ENCODE results near the gene SLCO4A1.

Gene SLCO4A1

DNA sequence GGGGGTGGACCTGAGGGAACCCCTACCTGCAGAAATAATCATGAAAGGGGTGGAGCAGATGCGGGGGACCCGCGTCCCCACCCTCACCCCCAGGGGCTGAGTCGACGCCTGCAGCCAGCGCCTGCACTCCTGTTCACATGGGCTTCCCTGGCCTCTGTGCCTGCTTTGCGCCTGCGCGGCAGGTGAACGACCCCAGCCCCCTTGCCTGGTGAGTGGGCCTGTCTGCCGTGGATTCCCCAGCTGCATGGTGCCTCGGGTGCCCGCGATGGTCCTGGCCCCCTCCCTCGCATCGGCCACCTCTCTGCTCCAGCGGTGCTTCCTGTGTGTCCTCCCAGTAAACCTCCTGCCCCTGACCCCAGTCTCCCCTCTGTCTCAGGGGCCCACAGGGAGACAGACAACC, 47.6 kb downstream of the SLCO4A1 start:
- DNase-seq = no peak

DNA sequence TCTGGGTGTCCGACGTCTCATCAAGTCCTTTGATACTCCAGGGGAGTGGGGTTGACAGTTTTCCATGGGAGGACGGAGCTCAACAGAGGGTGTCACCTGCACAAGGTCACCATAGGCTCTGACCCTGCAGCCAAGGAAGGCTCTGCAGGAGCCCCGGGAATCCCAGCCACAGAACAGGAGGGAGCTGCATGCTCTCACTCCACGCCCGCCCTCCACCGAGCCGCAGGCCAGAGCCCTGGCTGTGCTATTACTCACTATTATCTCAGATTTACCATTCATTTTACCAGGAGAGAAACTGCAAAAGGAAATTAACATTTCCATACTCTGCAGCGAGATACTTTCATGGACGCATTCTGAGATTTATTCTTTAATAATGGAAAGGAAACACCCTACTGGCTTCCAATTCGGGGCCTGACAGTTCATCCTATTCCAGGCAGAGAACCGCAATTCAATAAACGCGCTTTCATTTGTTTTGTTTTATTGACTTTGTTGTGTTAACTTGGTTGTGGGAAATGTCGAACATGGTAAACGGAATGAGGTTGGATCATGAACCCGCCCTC, 48.0 kb downstream of the SLCO4A1 start:
- DNase-seq = no peak

DNA sequence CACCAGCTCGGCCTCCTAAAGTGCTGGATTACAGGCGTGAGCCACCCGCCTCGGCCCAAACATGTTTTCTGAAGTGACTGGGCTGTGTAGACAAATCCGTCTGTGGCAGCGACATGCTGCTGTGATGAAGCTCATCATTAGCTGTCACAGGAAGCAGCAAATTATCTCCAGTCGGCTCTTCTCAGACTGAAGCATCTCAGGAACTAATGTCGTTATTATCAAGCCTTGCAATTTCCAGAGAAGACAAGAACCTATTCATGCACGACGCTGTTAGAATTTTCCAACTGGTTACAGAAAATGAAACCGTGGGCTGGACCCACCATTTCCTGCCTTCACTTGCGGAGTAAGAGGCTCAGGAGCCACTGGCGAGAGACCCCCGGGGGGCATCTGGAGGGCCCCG, 49.2 kb downstream of the SLCO4A1 start:
- peak; percentile 58 for DNase-seq

DNA sequence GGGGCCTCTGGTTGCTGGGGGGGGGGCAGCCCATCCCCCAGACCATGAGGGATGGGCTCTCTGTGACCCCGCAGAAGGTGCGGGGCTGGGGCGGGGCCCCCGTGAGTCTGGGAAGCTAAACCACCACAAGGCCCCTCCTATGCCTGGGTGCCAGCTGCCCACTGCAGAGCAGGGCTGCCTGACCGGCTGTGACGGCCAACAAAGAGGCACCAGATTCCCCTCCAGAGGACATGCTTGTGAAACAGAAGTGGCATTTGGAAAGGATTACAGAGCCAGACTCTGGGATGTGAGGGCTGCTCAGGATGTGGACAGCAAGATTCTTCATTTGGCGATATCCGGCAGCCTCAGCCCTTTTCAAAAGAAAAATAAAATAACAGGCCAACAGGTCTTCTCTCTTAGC, 49.9 kb downstream of the SLCO4A1 start:
- no peak for DNase-seq

DNA sequence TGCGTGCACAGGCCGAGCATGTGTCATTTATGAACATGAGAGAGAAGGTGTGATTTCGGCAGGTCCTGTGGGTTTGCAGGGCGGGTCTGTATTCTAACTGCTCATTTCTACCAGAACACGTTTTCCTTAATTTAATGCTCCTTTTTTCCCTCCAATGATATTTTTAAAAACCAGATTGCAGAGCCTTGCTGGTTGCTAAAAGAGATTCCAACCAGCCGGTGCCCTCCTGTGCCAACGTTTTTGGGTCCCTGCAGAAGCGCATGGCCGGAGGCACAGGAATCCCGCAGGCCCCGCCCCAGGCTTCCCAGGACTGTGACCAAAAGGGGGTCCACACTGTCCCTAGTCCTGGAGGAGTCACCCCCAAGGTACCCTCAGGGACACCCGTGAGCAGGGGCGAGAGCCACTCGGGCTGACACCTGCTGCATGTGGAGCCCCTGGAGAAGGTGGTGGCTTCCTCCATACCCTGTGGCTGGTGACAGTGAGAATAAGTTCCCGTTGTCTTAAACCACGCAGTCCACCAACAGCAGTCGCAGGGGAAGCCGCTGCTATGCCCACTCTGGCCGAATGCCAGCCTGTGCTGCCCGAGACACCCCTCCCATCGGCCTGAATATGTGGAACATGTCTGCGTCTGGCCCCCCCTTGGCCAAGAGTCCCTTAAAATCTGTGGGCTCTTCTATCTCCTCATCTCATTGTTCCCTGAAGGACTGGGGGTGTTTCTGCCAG, 50.7 kb downstream of the SLCO4A1 start:
- no peak for DNase-seq

DNA sequence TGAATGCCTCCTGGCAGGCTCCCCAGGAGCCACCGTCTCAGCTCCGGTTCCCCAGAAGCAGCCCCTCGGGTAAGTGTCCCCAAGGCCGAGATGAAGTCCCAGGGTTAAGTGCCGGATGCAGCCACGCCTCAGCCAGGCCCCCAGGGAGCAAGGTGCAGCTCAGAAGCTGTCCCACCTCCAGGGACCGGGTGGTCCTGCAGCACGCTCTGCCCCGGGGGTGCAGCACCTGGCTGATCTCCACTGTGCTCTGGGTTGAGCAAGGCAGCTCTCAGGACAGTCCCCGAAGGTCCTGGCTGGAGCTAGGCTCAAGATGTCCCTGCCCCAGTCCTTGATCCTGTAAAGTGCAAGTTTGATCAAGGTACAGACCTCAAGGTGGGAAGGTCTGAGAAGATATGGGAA, 51.2 kb downstream of the SLCO4A1 start:
- DNase-seq = no peak

DNA sequence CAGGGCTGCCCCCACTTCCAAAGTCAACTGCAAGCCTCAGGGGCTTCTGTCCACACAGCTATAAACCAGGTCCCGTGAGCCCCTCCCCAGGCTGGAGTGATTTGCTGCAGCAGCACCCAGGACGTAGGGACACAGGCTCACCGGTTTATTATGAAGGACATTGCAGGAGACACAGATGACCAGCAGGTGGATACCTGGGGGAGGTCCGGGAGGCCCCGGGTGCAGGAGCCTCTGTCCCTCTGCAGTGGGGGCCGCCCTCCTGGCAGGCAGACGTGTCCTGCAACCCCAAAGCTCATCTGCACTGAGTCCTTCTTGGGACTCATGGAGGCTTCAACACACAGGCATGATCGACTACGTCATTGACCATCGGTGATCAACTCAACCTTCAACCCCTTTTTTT, 51.8 kb downstream of the SLCO4A1 start:
- DNase-seq = no peak

DNA sequence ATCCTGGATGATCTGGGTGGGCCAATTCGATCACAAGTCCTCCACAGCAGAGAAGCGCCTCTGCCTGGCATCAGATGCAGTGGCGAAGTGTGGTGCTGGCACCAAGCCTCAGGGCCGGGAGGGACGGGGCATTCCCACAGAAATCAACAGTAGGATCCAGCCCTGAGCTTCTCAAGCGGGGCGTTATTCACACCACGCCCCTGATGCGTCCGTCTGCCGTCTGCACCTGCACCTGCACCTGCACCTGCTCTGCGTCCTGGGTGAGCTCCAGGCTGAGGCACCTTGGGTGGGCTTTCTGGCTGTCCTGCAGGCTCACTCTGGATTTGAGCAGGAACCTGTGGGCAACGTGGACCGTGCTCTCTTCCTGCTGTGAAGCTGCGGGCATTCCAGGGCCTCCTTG, 52.6 kb downstream of the SLCO4A1 start:
- DNase-seq = no peak

DNA sequence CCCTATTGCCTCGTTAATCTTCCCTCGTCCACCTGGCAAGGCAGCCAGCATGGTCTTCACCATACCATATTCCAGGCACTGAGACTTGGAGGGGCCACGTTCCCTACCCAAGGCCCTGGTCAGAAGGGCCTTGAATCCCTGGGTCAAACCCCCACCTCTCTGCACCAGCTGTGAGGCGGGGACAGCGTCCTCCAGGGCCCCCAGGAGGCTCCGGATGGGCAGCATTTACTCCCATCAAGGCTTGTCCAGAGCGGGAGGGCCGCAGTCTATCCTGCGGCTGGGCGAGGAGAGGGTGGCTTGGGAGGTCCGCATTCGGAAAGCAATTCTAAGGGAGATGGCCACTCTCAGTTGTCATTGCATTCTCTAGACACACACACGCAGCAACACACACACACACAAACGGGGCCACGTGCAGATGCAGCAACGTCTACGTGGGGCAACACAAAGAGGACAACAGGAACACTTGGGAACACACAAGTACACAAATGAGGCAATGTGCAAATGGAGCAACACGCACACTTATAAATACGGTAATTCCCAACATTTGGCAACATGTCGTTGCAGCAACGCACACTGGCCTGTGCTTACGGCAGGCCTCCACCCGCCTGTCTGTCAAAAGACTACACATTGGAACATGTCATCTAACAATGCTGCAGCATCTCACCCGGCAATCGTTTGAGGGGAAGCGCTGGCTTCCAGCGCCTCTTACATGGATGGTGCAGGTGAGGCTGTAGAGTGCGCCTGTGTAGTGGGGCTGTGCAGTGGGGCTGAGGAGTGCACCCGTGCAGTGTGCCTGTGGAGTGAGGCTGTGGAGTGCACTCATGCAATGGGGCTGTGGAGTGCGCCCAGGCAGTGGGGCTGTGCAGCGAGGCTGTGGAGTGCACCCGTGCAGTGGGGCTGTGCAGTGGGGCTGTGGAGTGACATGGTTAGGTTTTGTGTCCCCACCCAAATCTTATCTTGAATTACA, 53.4 kb downstream of the SLCO4A1 start:
- DNase-seq = no peak

DNA sequence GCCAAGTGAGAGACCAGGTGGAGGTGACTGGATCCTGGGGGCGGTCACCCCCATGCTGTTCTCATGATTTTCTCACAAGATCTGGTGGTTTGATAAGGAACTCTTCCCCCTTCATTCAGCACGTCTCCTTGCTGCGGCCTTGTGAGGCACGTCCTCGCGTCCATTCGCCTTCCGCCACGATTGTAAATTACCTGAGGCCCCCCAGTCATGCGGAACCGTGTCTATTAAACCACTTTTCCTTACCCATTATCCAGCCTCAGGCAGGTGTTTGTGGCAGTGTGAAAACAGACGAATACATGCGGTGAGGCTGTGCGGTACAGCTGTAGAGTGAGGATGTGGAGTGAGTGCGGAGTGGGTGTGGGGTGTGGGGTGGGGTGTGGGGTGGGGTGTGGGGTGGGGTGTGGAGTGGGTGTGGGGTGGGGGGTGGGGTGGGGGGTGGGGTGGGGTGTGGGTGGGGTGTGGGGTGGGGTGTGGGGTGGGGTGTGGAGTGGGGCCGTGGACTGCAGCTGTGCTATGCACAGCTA, 54.2 kb downstream of the SLCO4A1 start:
- DNase-seq = no peak

DNA sequence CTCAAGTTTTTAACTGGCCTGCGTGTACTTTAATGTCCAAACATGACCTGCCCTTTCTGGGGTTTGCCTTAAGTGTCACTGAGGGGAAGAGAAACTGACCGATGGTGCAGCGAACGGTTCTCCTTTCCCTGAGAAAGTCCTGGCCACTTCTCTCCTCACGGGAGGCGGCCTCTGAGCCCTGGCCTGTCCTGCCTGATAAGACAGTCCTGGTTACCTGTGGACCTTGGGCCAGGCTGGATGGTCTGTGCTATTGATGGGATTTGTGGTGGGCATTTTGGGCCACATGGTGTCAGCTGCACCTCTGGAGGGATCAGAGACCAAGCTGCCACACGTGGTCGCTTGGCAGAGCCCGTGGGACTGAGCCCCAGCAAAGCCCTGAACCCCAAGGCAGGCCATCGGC, 54.7 kb downstream of the SLCO4A1 start:
- no peak for DNase-seq

DNA sequence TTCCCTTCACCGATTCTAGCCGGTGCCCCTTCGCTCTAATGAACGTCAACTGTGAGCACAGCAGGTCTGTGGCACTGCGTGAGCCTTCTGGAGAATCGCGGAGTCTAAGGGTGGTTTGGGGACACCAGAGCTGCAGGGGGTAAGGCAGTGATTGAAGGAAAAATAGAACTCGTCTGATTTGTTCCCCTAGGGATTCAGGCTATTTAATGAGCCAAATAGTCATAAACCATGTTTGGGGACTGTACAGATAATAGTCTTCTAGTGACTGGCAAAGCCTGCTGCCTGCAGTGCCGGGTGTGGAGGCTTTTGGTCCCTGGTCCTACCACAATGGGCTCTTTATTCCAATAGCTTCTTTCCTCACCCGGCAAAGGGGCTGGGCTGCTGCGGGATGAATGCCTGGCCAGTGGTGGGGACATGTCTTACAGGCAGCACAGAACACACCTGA, 55.2 kb downstream of the SLCO4A1 start:
- DNase-seq = no peak

DNA sequence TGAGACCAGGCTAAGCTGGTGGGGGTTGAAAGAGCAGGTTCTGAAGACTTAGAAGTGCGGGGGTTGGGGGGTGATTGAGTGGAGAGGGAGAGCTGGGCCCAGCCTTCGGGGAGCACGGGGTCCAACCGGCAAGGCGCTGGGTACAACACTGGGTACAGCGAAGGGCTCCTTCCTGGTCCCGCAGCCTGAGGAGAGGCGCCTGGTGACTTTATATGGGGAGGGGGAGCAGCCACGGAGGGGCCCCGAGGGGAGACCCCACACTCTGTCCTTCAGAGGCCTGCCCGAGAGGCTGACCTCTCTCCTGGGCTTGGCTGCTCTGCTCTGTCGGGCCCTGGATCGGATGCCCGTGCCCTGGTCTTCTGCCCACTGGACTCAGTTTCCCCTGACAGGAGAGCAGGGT, 55.9 kb downstream of the SLCO4A1 start:
- no peak for DNase-seq

DNA sequence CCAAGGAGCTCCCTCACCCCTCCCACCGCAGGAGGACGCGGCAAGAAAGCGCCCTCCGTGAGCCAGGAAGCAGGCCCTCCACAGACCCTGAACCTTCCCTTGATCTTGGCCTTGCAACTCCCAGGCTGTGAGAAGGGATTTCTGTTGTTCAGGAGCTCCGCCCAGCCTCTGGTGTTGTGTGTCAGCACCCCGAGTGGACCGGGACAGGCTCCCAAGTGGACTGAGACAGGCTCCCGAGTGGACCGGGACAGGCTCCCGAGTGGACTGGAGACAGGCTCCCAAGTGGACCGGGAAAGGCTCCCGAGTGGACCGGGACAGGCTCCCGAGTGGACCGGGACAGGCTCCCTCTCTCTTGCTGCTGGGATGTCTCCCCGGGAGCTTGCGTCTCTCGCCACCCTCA, 57.0 kb downstream of the SLCO4A1 start:
- DNase-seq = no peak

DNA sequence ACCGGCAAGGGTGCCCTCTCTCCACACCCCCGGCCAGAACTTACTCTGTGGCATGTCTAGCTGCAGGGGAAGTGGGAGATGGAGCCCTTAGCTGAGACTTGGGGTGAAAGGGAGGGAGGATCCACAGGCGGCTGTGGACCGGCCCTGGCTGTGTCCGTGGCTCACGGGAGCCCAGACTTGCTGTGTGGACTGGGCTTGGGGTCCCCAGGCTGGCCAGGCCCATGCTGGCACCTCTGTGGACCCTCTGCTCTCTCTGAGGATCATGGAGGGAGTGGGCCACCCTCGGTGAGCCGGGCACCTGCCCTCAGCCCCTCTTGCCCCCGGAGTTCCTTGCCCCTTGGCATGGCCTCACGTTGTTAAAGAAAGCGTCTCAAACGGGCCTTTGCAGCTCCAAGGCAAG, 57.4 kb downstream of the SLCO4A1 start:
- DNase-seq = no peak

DNA sequence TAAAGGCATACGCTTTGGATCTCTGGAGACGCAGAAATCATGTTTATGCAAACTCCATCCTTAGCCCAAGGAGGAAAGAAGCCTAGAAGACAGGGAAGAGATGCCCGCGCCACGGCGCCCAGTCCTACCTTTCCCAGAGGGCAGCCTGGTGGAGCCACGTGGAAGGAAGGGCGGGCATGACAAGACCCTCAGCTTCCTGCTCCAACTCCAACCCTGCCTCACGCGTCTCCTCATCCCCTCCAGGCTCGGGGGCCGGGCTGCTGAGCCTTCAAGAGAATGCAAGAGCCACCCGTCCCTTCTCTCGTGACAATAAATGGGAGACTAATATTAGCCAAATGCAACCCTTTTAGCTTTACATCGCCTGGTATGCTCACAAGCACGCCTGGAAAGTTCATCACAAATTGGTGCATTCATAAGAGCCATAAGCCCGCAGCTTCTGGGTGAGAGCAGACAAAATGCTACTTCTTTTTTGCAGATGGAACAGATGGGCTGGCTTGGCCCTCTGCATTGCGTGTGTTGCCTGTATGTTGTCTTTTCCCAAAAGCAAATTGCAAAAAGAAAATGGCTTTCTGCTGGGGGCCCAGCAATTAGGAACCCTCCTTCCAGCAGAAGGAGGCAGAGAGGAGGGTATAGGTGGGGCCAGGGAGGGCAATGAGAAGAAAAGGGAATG, 58.1 kb downstream of the SLCO4A1 start:
- no peak for DNase-seq

DNA sequence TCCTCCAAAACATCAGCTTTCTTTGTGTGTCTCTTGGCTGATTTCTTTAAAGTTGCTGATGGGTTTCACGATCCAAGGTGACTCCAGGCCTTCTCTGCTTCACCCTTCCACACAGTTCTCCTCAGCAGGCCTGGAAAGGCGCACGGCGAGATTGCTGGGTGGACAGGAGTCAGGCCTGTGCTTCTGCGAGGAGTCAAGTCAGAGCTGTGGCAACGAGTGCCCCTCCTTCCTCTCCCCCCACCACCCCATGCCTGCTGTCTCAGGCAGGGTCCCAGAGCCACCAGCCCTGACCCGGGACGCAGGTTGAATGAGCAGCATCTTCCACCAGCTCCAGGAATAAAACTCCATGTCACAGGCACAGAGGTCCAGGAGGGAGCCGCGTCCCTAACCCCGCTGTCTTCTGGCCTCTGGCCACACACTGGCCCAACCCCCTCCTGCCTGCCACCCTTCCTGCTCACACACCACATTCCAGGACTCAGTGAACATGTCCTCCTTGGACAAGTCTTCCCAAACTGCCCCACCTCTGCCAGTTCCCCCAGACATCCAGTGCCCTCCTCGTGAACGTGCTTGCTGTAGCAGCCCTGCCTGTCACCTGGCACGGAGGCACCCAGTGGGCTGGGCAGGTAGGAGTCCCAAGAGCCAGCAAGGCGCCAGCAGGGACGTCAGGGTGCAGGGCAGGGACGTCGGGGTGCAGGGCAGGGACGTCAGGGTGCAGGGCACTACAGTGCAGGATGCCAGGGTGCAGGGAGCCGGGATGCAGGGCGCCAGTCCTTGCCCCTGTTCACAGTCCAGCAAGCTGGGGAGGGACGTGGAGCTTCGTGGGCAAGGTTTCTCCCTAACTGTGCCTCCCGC, 59.1 kb downstream of the SLCO4A1 start:
- DNase-seq = no peak

DNA sequence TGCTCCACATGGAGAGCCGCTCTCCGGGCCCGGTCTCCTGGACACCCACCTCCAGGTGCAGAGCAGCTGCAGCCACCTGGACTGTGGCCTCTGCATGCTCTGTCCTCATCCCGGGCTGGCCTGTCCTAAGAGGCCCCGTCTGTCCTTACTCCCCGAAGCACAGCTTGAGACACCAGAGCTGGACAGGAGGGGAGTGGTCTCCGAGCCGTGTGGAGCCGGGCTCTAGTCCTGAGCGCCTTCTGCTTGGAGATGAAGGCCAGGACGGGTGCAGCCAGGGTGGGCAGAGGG, 59.7 kb downstream of the SLCO4A1 start:
- no peak for DNase-seq

DNA sequence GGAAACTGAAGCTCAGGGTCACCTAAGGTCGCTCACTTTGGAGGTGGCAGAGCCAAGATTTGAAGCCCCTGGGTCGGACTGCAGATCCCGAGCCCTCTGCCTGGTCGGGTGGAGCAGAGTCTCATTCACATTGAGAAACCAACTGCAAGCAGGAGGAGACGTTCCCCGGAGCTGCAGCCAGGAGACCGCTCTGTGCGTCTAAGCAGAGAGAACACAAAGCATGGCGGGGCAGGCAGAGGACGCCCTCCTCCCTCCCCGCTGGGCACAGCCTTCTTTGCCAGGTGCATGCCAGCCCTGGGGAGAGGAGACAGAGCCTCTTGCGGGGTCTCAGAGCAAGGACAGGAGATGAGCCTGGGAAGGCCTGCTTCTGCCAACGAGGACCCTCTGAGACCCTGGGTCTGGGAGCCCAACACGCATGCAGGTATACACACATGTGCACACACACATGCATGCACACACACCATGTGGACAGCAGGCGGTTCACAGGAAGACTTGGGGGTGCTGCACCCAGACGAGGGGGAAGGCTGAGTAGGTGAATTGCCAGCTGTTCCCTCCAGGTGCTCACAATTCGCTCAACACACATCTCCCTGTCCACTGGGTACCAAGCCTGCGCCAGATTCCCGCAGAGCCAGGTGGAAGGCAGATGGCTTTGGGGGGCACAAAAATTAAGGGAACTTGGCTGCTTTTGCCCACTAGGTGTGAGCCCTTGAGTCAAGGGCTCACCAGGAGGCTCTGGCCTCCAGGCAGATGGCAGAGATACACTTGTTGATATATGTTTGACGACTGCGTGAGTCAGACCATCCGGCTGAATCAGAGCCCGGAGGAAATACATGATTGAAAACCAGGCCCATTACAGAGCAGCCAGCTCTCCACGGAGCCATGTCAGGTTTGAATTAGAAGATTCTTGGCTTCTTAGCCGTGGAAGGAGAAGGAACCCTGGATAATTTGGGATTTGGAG, 60.9 kb downstream of the SLCO4A1 start:
- no peak for DNase-seq

DNA sequence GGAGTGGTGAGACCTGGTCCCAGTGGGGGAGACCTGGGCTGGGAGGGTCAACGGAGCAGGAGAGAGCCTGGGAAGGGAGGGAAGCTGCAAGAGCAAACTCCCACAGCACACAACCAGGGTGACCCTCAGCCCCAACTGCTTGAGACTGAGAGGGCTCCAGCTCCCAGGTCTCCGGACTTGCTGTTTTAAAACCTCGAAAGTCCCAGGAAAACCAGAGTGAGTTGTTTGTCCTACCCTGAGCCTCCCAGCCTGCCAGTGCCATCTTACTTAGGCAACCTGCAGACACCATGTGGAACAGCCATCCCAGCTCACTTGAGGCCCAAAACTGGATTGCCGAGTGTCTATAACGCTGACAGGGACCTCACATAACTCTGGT, 61.5 kb downstream of the SLCO4A1 start:
- DNase-seq = no peak

DNA sequence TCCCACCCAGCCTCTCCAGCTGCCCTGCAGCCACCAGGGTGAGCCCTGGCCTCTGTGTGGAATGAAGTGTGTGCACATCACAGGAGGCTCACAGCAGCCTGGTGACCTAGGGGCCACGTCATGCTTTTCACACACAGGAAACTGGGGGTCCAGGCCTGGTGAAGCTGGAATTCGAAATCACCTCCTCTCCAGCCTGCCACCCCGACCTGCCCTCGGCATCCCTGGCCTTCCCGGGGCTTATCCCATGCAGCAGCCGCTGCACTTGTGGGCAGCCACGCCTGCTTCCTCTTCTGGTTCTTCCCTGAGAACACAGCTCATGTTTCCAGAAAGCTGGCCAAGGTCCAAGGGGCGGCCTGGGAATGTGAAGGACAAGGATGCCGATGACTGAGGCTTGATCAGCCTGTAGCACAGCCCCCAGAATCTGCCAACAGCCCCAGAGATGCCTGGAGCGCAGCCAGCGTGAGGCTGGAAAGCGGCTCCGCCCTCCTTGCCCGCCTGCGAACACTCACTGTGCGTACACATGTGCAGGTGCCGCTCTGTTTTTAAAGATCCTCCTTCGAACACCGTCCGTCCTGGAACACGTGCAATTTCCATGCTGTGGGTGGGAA, 62.1 kb downstream of the SLCO4A1 start:
- DNase-seq = peak; percentile 70
